ENCODE measurements around the gene B9D1. TPM values are rescaled to one million over a fixed set of nuclear protein-coding genes. Genes with fewer than 3 reads are reported as not detected.
"Not testable (repeated sequence)": the region's sequence is repeated elsewhere in the genome, so short reads cannot be mapped to it uniquely, and the experiment has no call there.

Gene B9D1
- total RNA-seq, 1 experiment from 2014 or later, result 33.8 TPM

DNA sequence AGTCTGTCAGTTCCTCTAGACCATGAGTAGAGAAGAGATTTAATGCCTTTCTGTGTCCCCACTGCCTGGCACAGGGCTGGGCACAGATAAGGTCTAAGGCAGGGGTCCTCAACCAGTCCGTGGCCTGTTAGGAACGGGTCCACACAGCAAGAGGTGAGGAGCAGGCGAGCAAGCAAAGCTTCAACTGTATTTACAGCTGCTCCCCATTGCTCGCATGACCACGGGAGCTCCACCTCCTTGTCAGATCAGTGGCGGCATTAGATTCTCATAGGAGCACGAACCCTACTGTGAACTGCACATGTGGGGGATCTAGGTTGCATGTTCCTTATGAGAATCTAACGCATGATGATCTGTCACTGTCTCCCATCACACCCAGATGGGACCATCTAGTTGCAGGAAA lies 1.8 kb downstream of the B9D1 start:
- DNase-seq (ENCODE audit: low read depth), result no peak

DNA sequence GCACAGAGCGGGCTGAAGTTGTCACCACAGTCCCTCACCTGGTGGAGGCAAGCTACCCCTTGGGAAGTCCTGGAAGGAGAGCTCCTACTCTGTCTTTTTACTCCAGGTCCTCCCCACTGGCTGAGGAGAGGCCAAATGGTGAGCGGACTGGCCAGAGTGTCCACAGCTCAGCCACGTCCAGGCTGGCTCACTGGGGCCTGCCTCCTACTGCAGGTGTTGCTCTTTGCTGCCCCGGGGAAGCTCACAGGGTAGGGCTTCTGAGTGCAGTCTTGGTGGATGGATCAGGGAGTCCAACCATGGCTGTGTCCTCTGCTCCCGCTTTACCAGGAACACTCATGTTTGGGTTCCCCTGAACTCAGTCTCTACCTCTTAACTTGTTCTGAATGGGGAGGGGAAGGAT lies 2.7 kb downstream of the B9D1 start:
- no peak for DNase-seq (ENCODE audit: low read depth)

DNA sequence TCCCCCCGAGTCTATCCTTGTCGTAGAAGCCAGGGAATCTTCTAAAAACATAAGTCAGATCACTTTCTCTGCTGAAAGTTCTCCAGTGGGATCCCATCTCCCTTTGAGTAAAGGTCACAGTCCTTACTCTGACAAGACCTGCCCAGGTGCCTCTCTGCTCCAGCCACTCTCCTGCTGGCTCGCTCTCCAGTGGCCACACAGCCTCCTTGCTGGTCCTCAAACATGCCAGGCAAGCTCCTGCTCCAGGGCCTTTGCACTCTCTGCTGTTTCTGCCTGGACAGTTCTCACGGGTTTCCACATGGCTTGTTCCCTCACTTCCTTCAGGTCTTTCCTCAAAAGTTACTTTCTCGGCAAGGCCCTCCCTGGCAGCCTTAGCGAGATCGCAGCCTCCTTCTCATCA lies 3.4 kb downstream of the B9D1 start:
- no peak for DNase-seq (ENCODE audit: low read depth)

DNA sequence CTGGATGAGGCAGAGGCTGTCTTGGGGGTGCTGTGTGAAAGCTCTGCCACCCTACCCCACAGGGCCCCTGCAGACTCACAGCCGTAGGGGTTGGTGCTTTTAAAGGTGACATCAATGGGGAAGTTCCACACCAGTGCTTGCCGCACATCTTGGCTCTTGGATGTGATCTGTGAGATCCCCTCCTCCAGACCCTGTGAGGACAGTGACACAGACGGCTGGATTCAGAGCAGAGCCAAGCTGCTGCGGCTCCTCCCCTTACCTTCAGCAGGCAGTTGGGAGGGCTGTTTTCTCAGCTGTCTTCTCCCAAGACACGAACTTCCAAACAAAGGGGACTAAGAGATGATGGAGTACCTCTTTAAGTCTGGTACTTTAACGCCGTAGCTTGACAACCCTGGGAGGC lies 4.8 kb downstream of the B9D1 start:
- DNase-seq (ENCODE audit: low read depth), result no peak

DNA sequence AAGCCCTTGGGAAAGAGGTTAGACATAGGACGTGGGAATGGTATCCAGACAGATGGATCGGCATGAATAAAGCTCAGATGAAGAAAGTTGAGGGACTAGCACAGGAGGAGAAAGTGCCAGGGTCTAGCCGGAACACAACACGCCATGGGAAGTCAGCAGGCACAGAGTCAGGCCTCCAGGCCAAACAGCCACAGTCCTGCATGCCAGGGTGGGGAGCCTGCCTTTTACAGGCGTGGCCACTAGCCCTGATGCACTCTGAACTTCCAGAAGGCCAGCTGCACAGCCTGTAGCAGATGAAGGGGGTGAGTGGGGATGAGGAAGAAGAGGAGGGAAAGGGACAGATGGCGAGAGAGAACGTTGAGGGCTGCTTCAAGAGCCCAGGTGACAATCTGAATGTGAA lies 5.2 kb downstream of the B9D1 start:
- DNase-seq (ENCODE audit: low read depth), result no peak

DNA sequence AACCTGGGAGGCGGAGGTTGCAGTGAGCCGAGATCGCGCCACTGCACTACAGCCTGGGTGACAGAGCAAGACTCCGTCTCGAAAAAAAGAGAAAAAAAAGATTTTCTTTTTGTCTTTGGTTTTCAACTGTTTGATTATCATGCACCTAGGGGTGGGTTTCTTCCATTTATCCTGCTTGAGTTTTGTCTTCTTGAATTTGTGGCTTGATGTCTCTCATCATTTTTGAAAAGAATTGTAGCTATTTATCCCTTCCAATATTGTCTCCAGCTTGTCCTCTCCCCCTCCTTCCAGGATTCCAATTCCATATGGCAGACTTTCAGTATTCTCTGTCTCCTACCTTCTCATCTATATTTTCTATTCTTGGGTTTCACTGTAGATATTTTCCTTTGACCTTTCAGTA lies 7.8 kb downstream of the B9D1 start:
- no peak for DNase-seq (ENCODE audit: low read depth)

DNA sequence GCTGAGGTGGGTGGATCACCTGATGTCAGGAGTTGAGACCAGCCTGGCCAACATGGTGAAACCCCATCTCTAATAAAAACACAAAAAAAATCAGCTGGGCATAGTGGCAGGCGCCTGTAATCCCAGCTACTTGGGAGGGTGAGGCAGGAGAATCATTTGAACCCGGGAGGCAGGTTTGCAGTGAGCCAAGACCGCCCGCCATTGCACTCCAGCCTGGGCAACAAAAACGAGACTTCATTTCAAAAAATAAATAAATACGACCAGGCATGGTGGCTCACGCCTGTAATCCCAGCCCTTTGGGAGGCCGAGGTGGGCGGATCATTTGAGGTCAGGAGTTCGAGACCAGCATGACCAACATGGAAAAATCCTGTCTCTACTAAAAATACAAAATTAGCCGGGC lies 9.1 kb downstream of the B9D1 start:
- not testable (repeated sequence) for DNase-seq (ENCODE audit: low read depth)

DNA sequence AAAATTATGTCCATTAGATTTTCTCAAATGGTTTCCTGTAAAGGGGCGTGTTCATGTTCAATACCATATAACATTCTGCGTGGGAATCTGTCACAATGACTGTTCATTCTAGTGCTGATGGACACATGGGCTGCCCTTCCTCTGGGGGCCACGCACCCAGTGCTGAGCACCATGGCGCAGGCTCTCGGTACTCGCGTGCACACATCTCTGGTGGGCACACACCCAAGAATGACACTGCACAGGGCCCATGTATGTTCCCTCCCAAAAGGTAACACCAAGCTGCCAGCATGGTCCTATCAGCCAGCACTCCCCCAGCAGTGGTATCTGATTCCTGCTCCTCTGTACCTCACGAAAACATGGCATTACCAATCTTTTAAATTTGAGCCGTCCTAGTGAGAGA lies 13.7 kb downstream of the B9D1 start:
- DNase-seq (ENCODE audit: low read depth), result no peak

DNA sequence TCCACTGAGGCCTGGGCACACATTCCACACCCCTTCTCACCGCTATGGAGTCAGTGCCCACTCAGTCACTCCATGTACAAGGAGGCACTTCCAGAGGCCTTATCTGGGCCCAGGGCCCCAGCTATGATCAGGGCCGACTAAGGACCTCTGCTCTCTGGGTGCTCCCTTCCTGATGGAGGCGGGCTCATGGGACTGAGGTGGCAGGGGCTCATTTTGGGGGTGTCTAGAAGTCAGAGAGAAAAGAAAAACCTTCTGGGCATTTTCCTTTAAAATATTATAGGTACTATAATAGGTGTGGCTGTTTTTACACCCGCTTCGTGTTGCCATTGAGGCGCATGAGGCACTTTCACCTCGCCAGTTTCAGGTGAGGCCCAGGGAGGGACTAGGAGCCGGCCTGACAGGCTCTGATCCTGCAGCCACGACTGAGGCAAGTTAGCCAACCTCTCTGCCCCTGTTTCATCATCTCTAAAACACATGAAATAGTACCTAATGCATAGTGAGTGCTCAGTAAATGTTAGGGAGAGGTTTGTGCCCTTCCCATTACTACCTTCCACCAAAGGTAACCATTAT lies 14.4 kb downstream of the B9D1 start:
- no peak for DNase-seq (ENCODE audit: low read depth)

DNA sequence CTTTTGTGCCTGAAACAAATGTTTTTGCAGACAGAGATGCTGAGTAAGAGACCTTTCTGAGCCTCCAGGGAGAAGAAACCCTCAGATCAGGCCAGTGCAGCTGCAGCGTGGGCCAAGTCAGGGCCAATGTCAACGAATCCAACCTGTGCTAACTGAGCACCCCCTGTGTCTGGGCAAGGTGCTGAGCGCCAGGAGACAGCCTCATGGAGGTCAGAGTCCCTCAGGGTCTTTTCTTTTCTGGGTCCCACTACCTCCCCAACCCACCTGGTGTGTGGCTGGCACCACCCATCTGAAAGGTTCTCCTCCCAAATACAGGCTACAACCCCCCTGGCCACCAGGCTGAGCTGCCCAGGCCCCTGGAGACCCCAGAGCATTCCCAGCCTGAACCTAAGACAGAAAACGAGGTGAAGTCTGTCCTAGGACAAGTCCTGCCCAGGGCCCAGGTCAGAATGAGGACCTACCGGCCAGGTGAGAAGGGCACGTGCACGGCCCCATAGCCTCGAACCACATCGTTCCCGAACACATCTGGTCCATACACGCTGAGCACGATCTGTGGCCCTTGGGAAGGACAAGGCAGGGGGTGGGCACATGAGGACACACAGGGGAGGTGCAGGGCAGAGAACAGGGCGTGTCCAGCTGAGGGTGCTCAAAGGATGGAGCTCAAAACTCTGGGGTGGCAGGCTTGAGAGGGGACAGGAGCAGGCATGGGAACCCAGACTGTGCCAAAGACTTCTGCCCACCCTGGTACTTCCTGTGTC lies 15.0 kb downstream of the B9D1 start:
- DNase-seq (ENCODE audit: low read depth), result no peak

DNA sequence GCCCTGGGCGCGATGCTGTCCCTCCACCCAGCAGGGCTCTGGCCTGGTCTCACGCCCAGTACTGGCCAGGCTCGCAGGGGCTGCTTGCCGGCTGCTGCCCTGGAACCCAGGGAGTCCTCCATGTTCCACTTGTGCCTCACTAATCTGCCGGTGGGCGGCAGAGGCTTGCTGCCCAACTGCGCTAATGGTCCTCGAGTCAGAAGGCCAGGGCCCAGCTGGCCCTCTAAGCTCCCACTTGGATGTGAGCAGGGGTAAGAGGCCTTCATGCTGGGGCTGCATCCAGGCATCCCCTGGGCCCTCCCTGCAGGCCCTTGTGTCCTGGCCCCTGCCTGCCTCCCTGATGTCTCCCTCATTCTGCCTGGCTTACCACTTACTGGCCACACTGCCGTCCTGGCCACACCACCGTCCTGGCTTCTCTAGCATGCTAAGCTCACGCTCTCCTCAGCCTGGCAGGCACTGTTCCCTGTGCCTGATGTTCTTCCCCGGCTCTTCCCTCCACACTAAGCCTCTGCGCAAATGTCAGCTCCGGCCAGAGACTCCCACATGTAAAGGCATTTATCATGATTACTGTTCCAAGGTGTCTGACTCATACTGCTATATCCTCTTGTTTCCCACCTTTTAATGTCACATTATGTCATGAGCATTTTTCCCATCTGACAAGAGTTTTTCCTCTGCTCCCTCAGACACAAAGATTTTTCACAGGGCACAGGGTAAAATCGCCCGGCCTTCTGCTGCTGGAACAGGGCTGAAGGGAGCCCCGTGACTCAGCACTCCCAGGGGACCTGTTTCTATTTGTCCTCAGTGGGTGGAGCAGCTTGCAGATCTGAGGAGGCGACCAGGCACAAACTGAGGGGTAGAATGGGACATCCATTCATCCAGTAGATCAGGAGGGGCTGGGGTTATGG lies 15.9 kb downstream of the B9D1 start:
- DNase-seq (ENCODE audit: low read depth), result peak; percentile 86

DNA sequence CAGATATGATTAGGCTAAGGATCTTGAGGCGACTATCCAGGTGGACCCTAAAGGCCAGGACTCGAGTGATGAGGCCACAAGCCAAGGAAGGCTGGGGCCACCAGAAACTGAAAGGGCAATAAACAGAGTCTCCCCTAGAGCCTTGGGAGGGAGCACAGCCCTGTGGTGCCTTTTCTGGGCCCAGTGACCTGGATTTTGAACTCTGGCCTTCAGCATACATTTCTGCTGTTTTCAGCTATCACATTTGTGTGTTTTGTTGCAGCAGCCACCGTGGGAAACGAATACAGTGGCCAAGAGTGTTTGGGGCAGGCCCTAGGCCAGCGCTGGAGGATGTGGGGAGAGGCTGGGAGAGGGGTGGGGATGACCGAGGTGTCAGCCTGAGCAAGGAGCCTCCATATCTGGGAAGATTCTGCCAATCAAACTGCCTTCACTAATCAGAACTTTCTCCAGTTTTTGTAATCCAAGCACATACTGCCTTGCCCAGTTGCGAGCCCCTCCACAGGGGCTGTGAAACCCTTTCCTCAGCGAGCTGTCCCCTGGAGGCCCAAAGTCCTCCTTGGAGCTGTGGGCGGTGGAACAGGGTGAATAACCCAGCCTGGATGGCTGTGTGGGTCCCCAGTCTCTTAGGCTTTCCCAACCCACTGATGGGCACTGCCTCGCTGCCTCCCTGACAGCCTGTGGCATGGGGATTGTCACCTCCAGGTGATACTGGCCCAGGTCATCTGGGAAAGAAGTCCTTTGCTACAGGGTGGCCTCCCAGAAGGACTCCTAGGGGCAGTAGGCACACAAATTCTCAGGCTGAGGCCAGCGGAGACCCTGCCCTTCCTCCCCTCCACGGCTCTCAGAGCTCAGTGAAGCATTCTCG lies 16.8 kb downstream of the B9D1 start:
- DNase-seq (ENCODE audit: low read depth), result no peak

DNA sequence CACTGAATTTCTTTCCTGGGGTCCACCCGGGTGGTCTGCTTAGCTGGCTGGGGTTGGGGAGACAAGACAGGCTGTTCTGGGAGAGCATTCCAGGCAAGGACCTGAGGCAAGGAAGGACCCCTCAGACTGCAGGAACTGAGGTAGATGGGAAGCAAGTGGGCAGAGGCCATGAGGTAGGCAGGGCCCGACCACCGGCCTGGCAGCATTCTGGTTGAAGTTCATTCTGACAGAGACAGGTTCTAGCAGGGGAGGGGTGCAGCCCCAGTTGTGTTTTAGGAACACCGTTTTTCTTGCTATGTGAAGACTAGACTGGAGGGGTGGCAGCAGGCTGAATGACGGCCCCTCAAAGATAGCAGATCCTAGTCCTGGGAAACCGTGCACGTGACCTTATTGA lies 17.5 kb downstream of the B9D1 start:
- DNase-seq (ENCODE audit: low read depth), result no peak

DNA sequence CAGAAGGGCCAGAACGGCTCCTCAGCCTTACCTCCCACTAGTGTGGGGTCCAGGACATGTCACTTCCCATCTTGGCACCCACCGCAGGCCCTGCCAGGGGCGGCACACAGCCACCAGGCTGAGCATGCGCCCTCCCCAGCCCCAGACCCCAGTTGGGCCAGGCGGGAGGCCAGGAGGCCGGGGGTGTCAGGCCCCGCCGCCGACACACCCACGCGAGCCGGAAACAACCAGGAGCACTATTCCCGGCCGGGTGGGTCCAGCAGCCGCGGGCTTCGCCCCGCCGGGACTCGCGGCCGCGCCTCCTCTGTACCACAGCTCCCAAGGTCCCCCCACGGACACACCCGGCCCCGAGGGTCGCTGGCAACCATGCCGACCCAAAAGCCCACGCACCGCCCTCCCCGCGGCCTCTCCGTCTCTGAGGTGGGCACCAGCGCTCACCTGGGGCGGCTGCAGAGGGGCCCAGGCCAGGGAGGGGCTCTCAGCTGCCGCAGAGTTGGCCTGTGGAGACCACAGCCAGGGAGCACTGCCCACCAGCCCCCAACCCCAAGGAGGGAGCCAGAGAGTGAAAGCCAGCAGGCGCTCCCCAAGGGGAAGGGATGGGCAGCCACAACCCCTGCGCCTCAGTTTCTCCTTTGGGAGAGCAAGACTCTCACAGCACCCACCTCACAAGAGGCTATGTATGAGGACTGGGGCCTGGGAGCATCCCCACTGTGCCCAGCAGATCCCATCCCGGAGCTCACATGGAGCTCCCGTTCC lies 18.0 kb downstream of the B9D1 start:
- DNase-seq (ENCODE audit: low read depth), result no peak

DNA sequence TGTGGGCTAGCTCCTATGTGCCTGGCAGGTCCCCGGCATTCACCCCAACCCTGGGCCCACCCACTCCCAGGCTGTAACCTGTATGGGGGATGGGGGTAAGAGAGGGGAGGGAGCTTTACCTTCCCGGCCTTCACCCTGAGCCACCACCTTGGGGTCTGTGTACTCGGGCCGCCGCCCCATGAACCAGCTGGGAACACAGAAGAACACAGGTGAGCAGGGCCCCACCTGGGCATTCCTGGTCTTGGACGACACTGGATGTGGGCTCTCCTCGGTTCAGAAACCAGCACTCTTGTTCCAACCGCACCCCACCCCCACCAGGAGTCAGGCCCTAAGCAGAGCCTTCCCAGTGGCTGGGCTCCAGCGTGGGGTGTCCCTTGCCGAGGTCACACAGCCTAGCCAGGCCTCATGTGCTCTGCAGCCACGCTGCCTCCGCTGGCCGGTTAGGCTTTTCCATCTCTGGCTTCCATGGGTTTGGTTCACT lies 18.8 kb downstream of the B9D1 start:
- no peak for DNase-seq (ENCODE audit: low read depth)

DNA sequence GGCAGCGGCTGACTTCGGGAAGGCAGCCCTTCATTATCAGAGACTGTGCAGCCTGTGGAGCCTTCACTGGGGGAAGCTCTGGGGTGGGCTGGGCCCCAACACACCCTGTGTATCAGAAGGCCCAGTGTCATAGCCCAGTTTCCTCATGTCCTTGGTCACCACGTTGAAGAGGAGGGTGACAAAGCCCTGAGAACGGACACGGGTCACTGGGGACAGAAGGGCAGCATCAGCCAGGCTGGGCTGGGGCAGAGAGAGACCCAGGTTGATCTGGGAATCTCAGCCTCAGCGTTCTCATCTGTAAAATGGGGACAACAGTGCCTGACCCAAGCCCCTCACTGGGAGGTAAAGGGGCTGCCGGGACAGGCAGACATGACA lies 19.3 kb downstream of the B9D1 start:
- no peak for DNase-seq (ENCODE audit: low read depth)

DNA sequence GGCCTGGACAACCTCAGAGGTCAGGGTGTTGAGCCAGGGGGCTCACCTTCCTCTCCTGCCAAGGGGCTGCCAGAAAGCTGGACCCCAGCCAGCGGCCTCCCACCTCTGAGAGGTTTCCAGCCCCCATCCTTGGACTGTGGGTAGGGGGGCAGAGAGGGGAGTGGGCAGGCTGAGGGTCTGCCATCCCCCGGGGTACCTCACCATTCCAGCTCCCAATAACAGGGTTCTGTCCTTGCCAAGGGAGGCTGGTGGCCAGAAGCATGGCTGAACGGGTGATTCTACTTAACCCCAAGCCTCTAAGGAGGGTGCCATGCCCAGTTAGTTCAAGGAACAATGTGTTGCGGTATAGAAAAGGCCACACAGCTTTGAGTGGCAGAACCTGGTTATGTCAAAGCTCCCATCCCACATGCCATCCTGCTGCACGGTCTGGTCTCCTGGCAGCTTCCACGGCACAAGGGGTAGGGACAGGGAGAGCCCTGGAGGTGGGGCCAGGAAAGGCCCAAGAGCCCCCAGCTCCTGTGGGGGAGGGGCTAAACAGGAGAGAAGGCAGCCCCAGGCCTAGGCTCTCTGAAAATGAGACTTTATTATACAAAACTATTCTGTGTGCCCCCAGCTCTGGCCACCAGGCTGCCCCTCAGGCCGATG lies 19.8 kb downstream of the B9D1 start:
- DNase-seq (ENCODE audit: low read depth), result no peak

DNA sequence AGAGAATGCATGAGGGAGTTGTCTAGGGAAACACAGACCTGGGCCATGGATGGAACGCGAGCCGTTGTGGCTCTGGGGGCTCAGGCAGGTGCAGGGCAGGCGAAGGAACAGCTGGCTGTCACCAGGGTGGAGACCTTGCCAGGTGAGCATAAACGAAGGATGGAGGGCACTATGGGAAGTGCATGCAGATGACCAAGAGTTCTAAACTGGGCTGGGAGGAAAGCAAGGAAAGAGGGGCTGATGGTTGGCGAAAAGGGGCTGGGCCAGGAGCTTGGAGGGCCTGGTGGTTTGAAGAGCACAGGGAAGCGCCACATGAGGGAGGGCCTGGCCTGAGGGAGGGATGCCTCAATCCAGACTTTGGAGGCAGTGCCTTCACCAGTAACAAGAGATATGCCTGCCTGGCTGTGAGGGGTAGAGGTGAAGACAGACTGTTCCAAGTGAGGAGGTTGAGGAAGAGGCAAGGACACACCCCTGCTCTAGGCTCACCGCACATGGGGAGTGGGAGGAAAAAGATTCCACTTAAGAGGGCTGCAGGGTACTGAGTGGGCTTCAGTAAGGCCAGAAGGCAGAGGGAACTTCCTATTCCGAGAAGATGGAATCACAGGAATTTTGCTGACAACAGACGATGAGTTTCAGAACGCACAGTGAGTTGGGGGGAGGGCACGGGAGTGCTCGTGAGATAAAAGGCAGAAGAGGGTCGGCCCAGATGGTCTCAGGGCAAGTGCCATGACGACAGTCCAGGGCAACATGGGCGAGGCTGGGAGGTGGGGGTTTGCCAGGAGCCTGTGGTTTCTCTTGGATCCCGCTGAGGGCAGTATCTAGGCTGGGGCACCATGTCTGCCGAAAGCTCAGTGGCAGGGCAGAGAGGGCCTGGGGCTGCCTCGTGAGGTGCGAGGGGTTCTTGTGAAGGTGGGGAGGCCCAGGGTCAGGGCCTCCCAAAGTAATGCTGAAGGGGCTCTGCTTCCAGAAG lies 20.6 kb downstream of the B9D1 start:
- DNase-seq (ENCODE audit: low read depth), result no peak

DNA sequence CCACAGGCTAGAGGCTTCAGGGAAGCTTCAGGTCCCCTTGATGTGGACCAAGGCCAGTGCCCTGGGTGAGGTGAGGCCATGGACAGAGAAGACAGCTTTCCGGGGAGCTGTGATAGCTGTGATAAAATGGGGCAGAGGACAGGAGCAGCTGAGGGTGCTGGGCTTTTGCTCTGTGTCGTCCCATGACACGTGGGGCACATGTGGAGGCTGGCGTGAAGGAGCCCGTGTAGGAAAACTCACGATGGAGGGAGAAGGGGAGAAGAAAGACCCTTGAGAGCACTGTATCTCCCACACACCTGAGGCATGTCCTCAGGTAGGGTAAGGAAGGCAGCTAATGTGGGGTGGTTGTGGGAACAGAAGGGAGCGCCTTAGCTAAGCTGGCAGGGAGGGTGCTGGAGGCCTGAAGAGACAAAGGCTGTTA lies 21.3 kb downstream of the B9D1 start:
- DNase-seq (ENCODE audit: low read depth), result no peak
